ENCODE data around the gene ARHGAP15.

Gene ARHGAP15

GRCh38 chr2:143582046-143582747, 453.0 kb downstream of the ARHGAP15 start:
- DNase-seq (ENCODE audit: low spot score): no peak

DNA sequence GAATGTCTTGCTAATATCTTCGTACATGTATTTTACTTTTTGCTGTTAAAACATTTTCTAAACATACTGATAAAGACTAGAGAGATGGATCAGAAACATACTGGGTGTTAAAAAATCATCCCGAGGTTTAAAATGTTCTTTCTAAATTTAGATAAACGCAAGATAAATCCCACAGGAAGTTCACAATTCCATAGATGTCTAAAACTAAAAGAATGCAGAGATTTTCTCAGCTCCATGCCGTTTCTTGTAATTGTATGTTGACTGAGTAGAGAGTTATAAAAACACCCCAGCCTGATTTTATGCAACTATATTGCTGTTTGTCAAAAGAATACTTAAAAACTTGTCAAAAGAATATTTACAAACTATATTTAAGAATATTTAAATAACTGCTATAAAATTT, 455.7 kb downstream of the ARHGAP15 start:
- DNase-seq (ENCODE audit: low spot score): no peak

GRCh38 chr2:143586119-143586518, 456.9 kb downstream of the ARHGAP15 start:
- DNase-seq (ENCODE audit: low spot score): no peak

DNA sequence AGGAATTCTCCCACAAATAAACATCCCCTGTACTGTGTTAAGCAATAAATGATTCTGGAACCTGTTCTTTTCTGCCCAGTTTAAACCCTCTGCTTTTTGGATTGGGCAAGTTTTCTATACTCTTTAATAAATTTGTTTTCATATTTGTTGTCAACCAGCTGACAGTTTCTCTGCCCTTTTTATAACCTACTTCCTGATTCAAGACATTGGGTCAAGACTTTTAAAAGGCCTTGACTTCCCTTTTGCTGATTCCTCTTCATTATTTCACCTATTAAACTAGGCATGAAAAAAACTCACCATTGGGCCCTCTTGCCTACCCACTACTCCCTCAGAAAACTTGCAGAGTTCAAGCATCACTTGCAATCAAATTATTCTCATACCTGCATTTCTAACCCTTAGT, 459.5 kb downstream of the ARHGAP15 start:
- DNase-seq (ENCODE audit: low spot score): no peak

- DNase-seq (ENCODE audit: low spot score): no peak
Observed at GRCh38 chr2:143594161-143594560, 464.9 kb downstream of the ARHGAP15 start.

GRCh38 chr2:143594745-143595144, 465.5 kb downstream of the ARHGAP15 start:
- DNase-seq (ENCODE audit: low spot score): no peak

GRCh38 chr2:143600116-143600515, 470.9 kb downstream of the ARHGAP15 start:
- DNase-seq (ENCODE audit: low spot score): no peak

GRCh38 chr2:143601828-143602227, 472.6 kb downstream of the ARHGAP15 start:
- no peak for DNase-seq (ENCODE audit: low spot score)

- DNase-seq (ENCODE audit: low spot score): no peak
Observed at GRCh38 chr2:143603035-143603655, 473.9 kb downstream of the ARHGAP15 start.

GRCh38 chr2:143603846-143604565, 474.8 kb downstream of the ARHGAP15 start:
- DNase-seq (ENCODE audit: low spot score): no peak

- DNase-seq (ENCODE audit: low spot score): no peak
Observed at GRCh38 chr2:143604566-143604959, 475.3 kb downstream of the ARHGAP15 start.

DNA sequence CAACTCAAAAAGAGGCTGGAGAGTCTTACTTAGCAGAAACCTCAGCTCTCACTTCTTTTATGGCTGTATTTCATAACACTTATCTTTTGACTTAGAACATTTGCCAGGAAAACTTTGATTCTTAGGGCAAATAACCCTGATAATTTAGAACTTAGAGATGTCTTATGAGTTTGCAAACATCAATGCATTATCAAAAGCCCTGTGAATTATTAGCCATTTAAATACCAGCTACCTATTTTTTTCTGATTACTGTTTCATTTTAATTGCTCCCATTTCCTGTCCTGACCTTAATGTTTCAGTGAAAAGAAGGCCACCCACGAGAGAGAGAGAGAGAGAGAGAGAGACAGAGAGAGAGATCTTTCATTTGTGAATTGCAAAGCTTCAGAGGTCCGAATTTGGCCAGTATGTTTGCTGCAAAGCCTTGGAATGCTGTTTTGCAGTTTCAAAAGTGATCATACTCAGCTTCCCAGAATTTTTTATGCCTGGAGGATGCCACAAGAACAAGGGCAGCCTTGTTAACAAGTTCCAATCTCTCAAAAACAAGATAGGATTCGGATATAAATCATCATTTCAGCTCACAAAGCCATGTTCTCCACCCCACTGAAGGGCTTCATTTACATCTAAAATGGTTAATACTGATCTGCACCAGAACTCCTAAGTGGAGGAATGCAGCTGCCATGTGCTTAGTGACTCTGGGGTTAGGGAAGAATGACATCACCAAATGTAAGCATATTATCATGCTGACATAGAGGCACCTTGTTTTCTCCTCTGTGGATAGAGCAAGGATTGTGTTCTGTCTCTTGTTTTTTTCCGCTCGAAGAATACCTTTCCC, 478.2 kb downstream of the ARHGAP15 start:
- DNase-seq (ENCODE audit: low spot score): no peak

DNA sequence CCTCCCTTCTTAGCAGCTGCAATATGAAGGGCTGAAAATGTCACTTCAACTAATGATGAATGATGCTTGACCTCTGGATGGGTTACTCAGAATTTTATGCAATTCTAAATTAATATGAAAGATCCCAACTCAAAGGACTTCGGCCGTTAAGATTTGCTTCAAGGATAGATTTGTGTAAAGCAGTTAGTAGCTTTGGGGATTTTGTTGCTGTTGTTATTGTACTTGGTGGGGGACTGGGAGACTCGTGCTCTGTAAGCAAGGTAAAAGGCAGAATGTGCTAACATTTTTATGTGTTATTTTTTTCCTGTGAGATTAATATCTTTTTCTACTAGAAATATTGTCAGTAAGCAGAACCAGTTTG, 478.8 kb downstream of the ARHGAP15 start:
- DNase-seq (ENCODE audit: low spot score): no peak

DNA sequence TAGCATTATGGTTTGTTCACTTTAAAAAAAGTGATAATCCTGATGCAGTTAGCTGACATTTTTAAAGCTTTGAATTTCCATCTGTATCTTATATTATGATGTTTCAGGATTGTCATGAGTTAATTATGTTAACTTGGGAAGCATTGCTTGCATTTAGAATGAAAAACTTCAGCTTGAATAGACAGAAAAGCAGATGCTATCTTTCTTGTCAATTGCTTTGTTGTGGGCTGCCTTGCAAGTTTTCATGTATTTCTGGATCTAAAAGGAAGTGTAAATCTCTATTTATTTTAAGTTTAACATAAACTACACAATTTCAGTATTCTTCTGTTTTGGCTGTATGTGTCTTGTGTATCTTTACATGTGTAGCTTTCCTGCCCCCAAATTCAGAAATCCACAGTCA, 479.5 kb downstream of the ARHGAP15 start:
- DNase-seq (ENCODE audit: low spot score): no peak

- no peak for DNase-seq (ENCODE audit: low spot score)
Observed at GRCh38 chr2:143611336-143611735, 482.1 kb downstream of the ARHGAP15 start.

GRCh38 chr2:143615562-143615961, 486.3 kb downstream of the ARHGAP15 start:
- DNase-seq (ENCODE audit: low spot score): no peak

DNA sequence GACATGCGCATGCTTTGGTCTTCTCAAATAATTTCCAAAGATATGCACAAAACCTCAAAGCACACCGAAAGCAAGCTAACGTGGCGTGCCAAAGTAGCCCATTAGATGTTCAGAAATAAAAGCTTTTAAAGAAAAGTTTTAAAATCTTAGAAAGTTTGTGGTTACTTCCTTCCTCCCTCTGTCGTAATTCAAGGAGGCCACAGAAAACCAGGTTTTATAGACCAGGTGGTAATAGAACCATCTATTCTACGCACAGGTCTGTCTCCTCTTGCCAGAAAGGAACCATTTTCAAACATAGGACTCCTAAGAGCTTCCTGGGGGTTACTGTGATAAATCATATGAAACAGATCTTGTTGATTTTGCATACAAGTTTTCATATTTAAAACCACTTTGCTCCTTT, 487.2 kb downstream of the ARHGAP15 start:
- DNase-seq (ENCODE audit: low spot score): no peak

- DNase-seq (ENCODE audit: low spot score): no peak
Observed at GRCh38 chr2:143617803-143618415, 488.7 kb downstream of the ARHGAP15 start.

- DNase-seq (ENCODE audit: low spot score): no peak
Observed at GRCh38 chr2:143622106-143622505, 492.9 kb downstream of the ARHGAP15 start.

DNA sequence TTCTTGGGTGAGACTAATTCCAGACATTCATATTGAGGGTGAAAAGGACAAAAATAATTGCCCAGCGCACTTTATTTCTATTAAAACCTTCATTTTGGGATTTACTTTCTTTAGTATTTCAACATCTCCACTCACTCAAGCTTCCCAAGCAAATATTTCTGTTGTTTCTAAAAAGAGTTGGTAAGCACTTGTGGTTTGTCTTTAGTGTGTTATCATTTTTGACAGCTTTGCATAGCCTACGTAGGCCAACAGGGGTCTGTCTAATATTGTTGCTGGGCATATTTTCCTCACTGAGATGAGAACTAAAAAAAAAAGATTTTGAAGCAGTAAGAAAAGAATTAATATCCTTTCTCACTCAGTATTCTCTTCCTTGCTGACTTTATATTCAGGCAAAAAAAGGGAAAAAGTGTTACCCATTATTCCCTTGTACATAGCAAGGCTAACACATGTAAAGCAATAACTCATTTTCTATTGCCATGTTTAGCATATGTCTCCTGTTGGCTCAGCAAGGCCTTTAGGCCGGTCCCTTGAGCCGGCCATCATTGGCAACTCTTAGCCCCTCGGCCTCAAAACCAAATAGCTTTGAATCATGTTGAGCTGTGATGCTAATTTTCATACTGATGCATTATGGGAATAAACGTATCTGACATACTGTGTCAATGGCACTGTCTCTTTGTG, 494.2 kb downstream of the ARHGAP15 start:
- DNase-seq (ENCODE audit: low spot score): no peak

- no peak for DNase-seq (ENCODE audit: low spot score)
Observed at GRCh38 chr2:143623909-143624260, 494.7 kb downstream of the ARHGAP15 start.

- no peak for DNase-seq (ENCODE audit: low spot score)
Observed at GRCh38 chr2:143629340-143629739, 500.1 kb downstream of the ARHGAP15 start.

Data from cerebellar cortex (tissue), 1 donor.